Neuronal stem cell (in vitro differentiated cells): ENCODE data around the gene ILF3. TPM values are rescaled to one million over a fixed set of nuclear protein-coding genes. Genes with fewer than 3 reads are reported as not detected.

Experiments
- DNase-seq: peaks from one replicate; pipeline ENCODE4 v3.0.0-alpha.2; 2013; ENCODE audit warnings: low spot score
- H2AFZ ChIP-seq: one replicate; pipeline ENCODE4 v1.6.1; 2013; ENCODE audit warnings: mild to moderate bottlenecking, low read length, inconsistent platforms
- H2AK5ac ChIP-seq: 2 replicates; pipeline ENCODE4 v1.6.1; 2013; ENCODE audit warnings: low read depth, mild to moderate bottlenecking, inconsistent platforms, low read length, moderate library complexity, mixed read lengths
- H2BK120ac ChIP-seq: 2 replicates; pipeline ENCODE4 v1.6.1; 2013; ENCODE audit warnings: low read depth, mild to moderate bottlenecking, inconsistent platforms, low read length, moderate library complexity, mixed read lengths
- H2BK12ac ChIP-seq: one replicate; pipeline ENCODE4 v1.6.1; 2013; ENCODE audit warnings: low read length, inconsistent platforms
- H2BK15ac ChIP-seq: 2 replicates; pipeline ENCODE4 v1.6.1; 2013; ENCODE audit warnings: mild to moderate bottlenecking, low read length, inconsistent platforms, mixed read lengths
- H2BK5ac ChIP-seq: one replicate; pipeline ENCODE4 v1.6.1; 2013; ENCODE audit warnings: inconsistent platforms, mild to moderate bottlenecking, low read length, moderate library complexity
- H3K14ac ChIP-seq: one replicate; pipeline ENCODE4 v1.6.1; 2013; ENCODE audit warnings: low read length, inconsistent platforms
- H3K18ac ChIP-seq: 2 replicates; pipeline ENCODE4 v1.6.1; 2013; ENCODE audit warnings: low read length, inconsistent platforms
- H3K23ac ChIP-seq: 2 replicates; pipeline ENCODE4 v1.6.1; 2013; ENCODE audit warnings: low read depth, mild to moderate bottlenecking, mixed read lengths, low read length, inconsistent platforms; ENCODE audit not compliant: poor library complexity
- H3K27ac ChIP-seq: replicated peaks from 3 replicates; pipeline ENCODE4 v1.5.1; 2013; ENCODE audit warnings: low read length, inconsistent platforms
- H3K27me3 ChIP-seq, 3 experiments: 2 replicates each; pipeline ENCODE4 v1.6.1; 2013; ENCODE audit warnings: low read length in 3 of 3, mild to moderate bottlenecking in 2 of 3, inconsistent platforms in 1 of 3, low read depth in 1 of 3, mixed read lengths in 1 of 3, moderate library complexity in 1 of 3; ENCODE audit not compliant: control insufficient read depth in 3 of 3, insufficient read depth in 3 of 3
- H3K36me3 ChIP-seq, 2 donors: replicated peaks in 1 of 2; 2 replicates each; pipeline ENCODE4 v1.6.1; 2013; ENCODE audit warnings: low read length in 2 of 2; ENCODE audit not compliant: control insufficient read depth in 2 of 2, insufficient read depth in 2 of 2
- H3K4ac ChIP-seq: 2 replicates; pipeline ENCODE4 v1.6.1; 2013; ENCODE audit warnings: inconsistent platforms, mild to moderate bottlenecking, low read length, moderate library complexity
- H3K4me1 ChIP-seq, 2 donors: 1 replicate in 1 of 2; 2 replicates in 1 of 2; pipeline ENCODE4 v1.6.1; 2013; ENCODE audit warnings: low read length in 2 of 2, low read depth in 1 of 2; ENCODE audit not compliant: control insufficient read depth in 2 of 2, insufficient read depth in 1 of 2
- H3K4me2 ChIP-seq: one replicate; pipeline ENCODE4 v1.6.1; 2013; ENCODE audit warnings: mild to moderate bottlenecking, low read length, inconsistent platforms; ENCODE audit not compliant: insufficient read depth, poor library complexity, severe bottlenecking
- H3K4me3 ChIP-seq, 2 donors: 2 replicates each; pipeline ENCODE4 v1.5.1; 2013; ENCODE audit warnings: low read length in 2 of 2, mild to moderate bottlenecking in 2 of 2, inconsistent platforms in 1 of 2, moderate library complexity in 1 of 2
- H3K79me1 ChIP-seq: one replicate; pipeline ENCODE4 v1.6.1; 2013; ENCODE audit warnings: low read depth, mild to moderate bottlenecking, inconsistent platforms, low read length, moderate library complexity
- H3K9ac ChIP-seq: one replicate; pipeline ENCODE4 v1.6.1; 2013; ENCODE audit warnings: mild to moderate bottlenecking, low read depth, low read length, inconsistent platforms; ENCODE audit not compliant: poor library complexity
- H3K9me3 ChIP-seq, 2 donors: replicated peaks in 1 of 2; 2 replicates each; pipeline versions ENCODE3 to v1.6.1; 2013; ENCODE audit warnings: low read length in 2 of 2, mild to moderate bottlenecking in 2 of 2, inconsistent platforms in 1 of 2, low read depth in 1 of 2, mixed read lengths in 1 of 2, moderate library complexity in 1 of 2; ENCODE audit not compliant: control insufficient read depth in 2 of 2, insufficient read depth in 1 of 2
- H4K8ac ChIP-seq: one replicate; pipeline ENCODE4 v1.6.1; 2013; ENCODE audit warnings: low read depth, mild to moderate bottlenecking, inconsistent platforms, low read length, moderate library complexity
- H4K91ac ChIP-seq: one replicate; pipeline ENCODE4 v1.6.1; 2013; ENCODE audit warnings: low read length, low read depth, mild to moderate bottlenecking, inconsistent platforms; ENCODE audit not compliant: poor library complexity
- WGBS, 2 donors: extraction: QIAGEN DNeasy Blood & Tissue Kit; methylation state at CpG; one replicate each; pipeline ENCODE4 v1.1.7; 2013; ENCODE audit warnings: missing lambda C conversion rate in 2 of 2, mixed read lengths in 1 of 2; ENCODE audit not compliant: insufficient read length in 2 of 2, insufficient replicate concordance in 1 of 2; ENCODE audit errors: extremely low coverage in 2 of 2; 5-methylcytosine and 5-hydroxymethylcytosine counted together
- small RNA-seq: library from polyadenylated mRNA; stranded (forward); fragments of <200 nt; extraction: miRNeasy Mini kit (QIAGEN cat#:217004); gene quantifications from one replicate; pipeline ENCODE3, GENCODE V24; 2013; ENCODE audit not compliant: insufficient read depth

Gene ILF3

DNA sequence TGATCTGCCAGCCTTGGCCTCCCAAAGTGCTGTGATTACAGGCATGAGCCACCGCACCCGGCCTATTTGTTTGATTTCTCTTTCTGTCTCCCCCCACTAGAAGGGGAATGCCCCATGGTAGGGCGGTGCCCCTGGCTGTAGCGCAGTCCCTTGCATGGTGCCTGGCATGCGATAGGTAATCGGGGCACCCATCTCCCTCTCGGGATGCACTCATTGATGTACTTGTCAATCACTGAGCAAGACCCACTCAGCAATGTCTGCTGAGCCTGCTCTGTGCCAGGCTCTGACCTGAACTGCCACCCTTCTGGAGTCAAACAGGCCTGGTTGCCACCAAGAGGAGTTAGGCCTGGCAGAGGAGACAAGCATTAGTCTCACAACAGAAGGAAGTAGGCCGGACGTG lies 83.6 kb downstream of the ILF3 start:
- no CpG with 5 or more reads among the region's 9 CpGs for WGBS, 2 donors
- H3K23ac ChIP-seq, result no peak overlapping the region
- peaks cover 0 to 10% of the 10 kb centered on the region in 2 donors for H3K9me3 ChIP-seq
- no peak overlapping the region for H2BK12ac ChIP-seq
- H3K14ac ChIP-seq, result no peak overlapping the region
- no peak overlapping the region for H3K4me2 ChIP-seq
- H2BK5ac ChIP-seq, result no peak overlapping the region
- no peak overlapping the region for H3K18ac ChIP-seq
- DNase-seq, result no peak
- no peak overlapping the region for H2AK5ac ChIP-seq
- H2BK15ac ChIP-seq, result no peak overlapping the region
- H3K9ac ChIP-seq, result no peak overlapping the region
- H2BK120ac ChIP-seq, result no peak overlapping the region
- H4K91ac ChIP-seq, result no peak overlapping the region
- H2AFZ ChIP-seq, result no peak overlapping the region
- H4K8ac ChIP-seq, result no peak overlapping the region
- no peaks in the 10 kb centered on the region for H3K27me3 ChIP-seq
- H3K27ac ChIP-seq, result no peak overlapping the region
- peaks cover 7% of the 10 kb centered on the region for H3K79me1 ChIP-seq
- no peak overlapping the region for H3K4me3 ChIP-seq
- H3K36me3 ChIP-seq, result peaks cover 0 to 15% of the 10 kb centered on the region in 2 donors
- H3K4ac ChIP-seq, result no peak overlapping the region
- H3K4me1 ChIP-seq, result no peaks in the 10 kb centered on the region

- Histone ChIP-seq H3K4me2 (no peak overlapping the region), H4K91ac (no peak overlapping the region), H2BK15ac (no peak overlapping the region), H3K23ac (no peak overlapping the region), H3K9me3 (peaks cover 0 to 10% of the 10 kb centered on the region in 2 donors), H4K8ac (no peak overlapping the region), H3K27ac (no peak overlapping the region), H3K36me3 (peaks cover 0 to 12% of the 10 kb centered on the region in 2 donors), H3K14ac (no peak overlapping the region), H3K27me3 (no peaks in the 10 kb centered on the region), H3K4me1 (no peaks in the 10 kb centered on the region), H3K9ac (no peak overlapping the region), H3K79me1 (peaks cover 13% of the 10 kb centered on the region), H3K4ac (no peak overlapping the region), H3K18ac (no peak overlapping the region), H2BK120ac (no peak overlapping the region), H2AFZ (no peak overlapping the region), H3K4me3 (no peak overlapping the region), H2AK5ac (no peak overlapping the region), H2BK5ac (no peak overlapping the region), H2BK12ac (no peak overlapping the region)
- no CpG with 5 or more reads among the region's 3 CpGs for WGBS, 2 donors
- no peak for DNase-seq
These were observed 86.7 kb downstream of the ILF3 start for GRCh38 chr19:10740798-10741197.

Small RNA genes lying within 50 kb of the gene (small RNA-seq; reads per million reads assigned to genes)
- gene MIR638, result not detected
